CD4-positive, alpha-beta T cell (primary cell): ENCODE results near the gene FOXD4L6. TPM values are rescaled to one million over a fixed set of nuclear protein-coding genes. Genes with fewer than 3 reads are reported as not detected.
"Not testable (repeated sequence)": the region's sequence is repeated elsewhere in the genome, so short reads cannot be mapped to it uniquely, and the experiment has no call there.

Experiments used
- ATAC-seq: fragments of 200-7000 bp; cut with Tn5 transposase; one replicate; pipeline ENCODE4 v1.10.0; 2022; ENCODE audit warnings: mild to moderate bottlenecking; ENCODE audit not compliant: poor library complexity
- CTCF ChIA-PET: fragments of 350-600 bp; sonication (Branson Sonifier 250); formaldehyde crosslinking; loops from one replicate; lab custom pipeline; 2021; ENCODE audit warnings: antibody characterized with exemption, inconsistent platforms; lab: Charles Lee
- POLR2A ChIA-PET: fragments of 350-600 bp; sonication (Branson Sonifier 250); formaldehyde crosslinking; loops from one replicate; lab custom pipeline; 2021; ENCODE audit warnings: antibody characterized with exemption, inconsistent platforms; lab: Charles Lee
- DNase-seq, 14 experiments: peaks; one replicate each; pipeline ENCODE4 v3.0.0-alpha.2; 2013 to 2020; ENCODE audit warnings: mixed read lengths in 2 of 14
- H3K27ac ChIP-seq, 2 donors: one replicate each; pipeline versions ENCODE4 v1.5.1 to v1.7.0; 2013; ENCODE audit warnings: low read length in 2 of 2, low read depth in 1 of 2, mild to moderate bottlenecking in 1 of 2
- H3K27me3 ChIP-seq, 2 experiments: 1 replicate in 1 of 2; 2 replicates in 1 of 2; pipeline versions ENCODE4 v1.6.1 to v1.7.0; 2013; ENCODE audit warnings: low read length in 2 of 2, control low read depth in 1 of 2, mild to moderate bottlenecking in 1 of 2, moderate library complexity in 1 of 2; ENCODE audit not compliant: insufficient read depth in 2 of 2, control insufficient read depth in 1 of 2
- H3K36me3 ChIP-seq: one replicate; pipeline ENCODE4 v1.6.1; 2013; ENCODE audit warnings: low read length, control low read depth; ENCODE audit not compliant: insufficient read depth
- H3K4me1 ChIP-seq: one replicate; pipeline ENCODE4 v1.6.1; 2013; ENCODE audit warnings: low read length, control low read depth; ENCODE audit not compliant: insufficient read depth
- H3K4me3 ChIP-seq: one replicate; pipeline ENCODE4 v1.5.1; 2013; ENCODE audit warnings: mild to moderate bottlenecking, low read length, moderate library complexity
- H3K9me3 ChIP-seq, 2 experiments: 1 replicate in 1 of 2; 2 replicates in 1 of 2; pipeline versions ENCODE4 v1.6.1 to v1.7.0; 2013; ENCODE audit warnings: low read length in 2 of 2, mild to moderate bottlenecking in 2 of 2, control low read depth in 1 of 2, moderate library complexity in 1 of 2; ENCODE audit not compliant: control insufficient read depth in 1 of 2, insufficient read depth in 1 of 2
- H3K27ac Mint-ChIP-seq: one replicate; pipeline ENCODE4 v1.8.0; 2020; ENCODE audit warnings: mixed read lengths
- H3K27me3 Mint-ChIP-seq: one replicate; pipeline ENCODE4 v1.8.0; 2021; ENCODE audit warnings: mixed read lengths
- H3K36me3 Mint-ChIP-seq: one replicate; pipeline ENCODE4 v1.8.0; 2021; ENCODE audit warnings: low read depth, mixed read lengths
- H3K4me1 Mint-ChIP-seq: one replicate; pipeline ENCODE4 v1.8.0; 2021; ENCODE audit warnings: low read depth, mixed read lengths
- H3K4me3 Mint-ChIP-seq: one replicate; pipeline ENCODE4 v1.8.0; 2020; ENCODE audit warnings: mild to moderate bottlenecking, mixed read lengths
- H3K9me3 Mint-ChIP-seq: one replicate; pipeline ENCODE4 v1.8.0; 2020; ENCODE audit warnings: mixed read lengths
- intact Hi-C, 2 experiments: fragments of 100-400 bp; cut with DNase I in 1 of 2; cut with micrococcal nuclease in 1 of 2; formaldehyde crosslinking; loops; one replicate each; pipeline versions ENCODE4 v1.15.1 to v1.9.0; 2023 to 2025; cut with DNase I, micrococcal nuclease
- total RNA-seq, 174 experiments: library from RNA in 2 of 174; stranded (reverse) in 2 of 174; gene quantifications; one replicate each; pipeline ENCODE4 v1.2.3 and lab custom pipeline; 2021 to 2026

The FOXD4L6 gene
- total RNA-seq, 2 experiments from 2014 or later, result not detected

GRCh38 chr9:41111414-41111813 lies 17.1 kb downstream of the FOXD4L6 start:
- H3K4me3 Mint-ChIP-seq, ATAC-seq, H3K4me1 ChIP-seq, POLR2A ChIA-PET, H3K9me3 ChIP-seq, H3K27me3 Mint-ChIP-seq, H3K4me1 Mint-ChIP-seq, H3K27ac Mint-ChIP-seq, intact Hi-C loops, CTCF ChIA-PET, H3K27ac ChIP-seq, H3K4me3 ChIP-seq, H3K27me3 ChIP-seq, H3K36me3 ChIP-seq, DNase-seq, H3K36me3 Mint-ChIP-seq, H3K9me3 Mint-ChIP-seq: not testable (repeated sequence)

DNA sequence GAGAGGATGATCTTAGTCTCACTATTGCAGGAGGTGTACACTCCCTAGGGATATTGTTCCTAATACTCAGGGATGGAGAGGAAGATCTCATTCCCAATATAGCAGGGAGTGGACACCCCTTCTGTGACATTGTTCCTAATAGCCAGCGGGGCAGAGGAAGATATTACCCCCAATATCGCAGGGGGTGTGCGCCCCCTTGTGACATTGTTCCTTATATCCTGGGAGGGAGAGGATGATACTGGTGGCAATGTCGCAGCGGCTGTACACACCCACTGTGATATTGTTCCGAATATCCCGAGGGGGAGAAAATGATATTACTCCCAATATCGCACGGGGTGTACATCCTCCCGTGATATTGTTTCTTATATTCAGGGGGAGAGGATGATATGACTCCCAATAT lies 17.6 kb downstream of the FOXD4L6 start:
- H3K36me3 ChIP-seq, H3K4me3 ChIP-seq, H3K27ac Mint-ChIP-seq, POLR2A ChIA-PET, H3K36me3 Mint-ChIP-seq, H3K9me3 ChIP-seq, H3K27ac ChIP-seq, H3K27me3 Mint-ChIP-seq, DNase-seq, H3K4me1 Mint-ChIP-seq, ATAC-seq, H3K4me3 Mint-ChIP-seq, CTCF ChIA-PET, H3K27me3 ChIP-seq, H3K4me1 ChIP-seq, intact Hi-C loops, H3K9me3 Mint-ChIP-seq: not testable (repeated sequence)

GRCh38 chr9:41109253-41109652 lies 19.2 kb downstream of the FOXD4L6 start:
- H3K27me3 Mint-ChIP-seq, intact Hi-C loops, H3K4me1 Mint-ChIP-seq, H3K4me3 ChIP-seq, H3K4me3 Mint-ChIP-seq, H3K9me3 ChIP-seq, H3K27ac ChIP-seq, H3K36me3 Mint-ChIP-seq, POLR2A ChIA-PET, H3K36me3 ChIP-seq, CTCF ChIA-PET, H3K4me1 ChIP-seq, H3K27ac Mint-ChIP-seq, H3K27me3 ChIP-seq, H3K9me3 Mint-ChIP-seq: not testable (repeated sequence)
- ATAC-seq (peak; percentile 26), DNase-seq (peak in 1 of 14 experiments; percentile 13)

DNA sequence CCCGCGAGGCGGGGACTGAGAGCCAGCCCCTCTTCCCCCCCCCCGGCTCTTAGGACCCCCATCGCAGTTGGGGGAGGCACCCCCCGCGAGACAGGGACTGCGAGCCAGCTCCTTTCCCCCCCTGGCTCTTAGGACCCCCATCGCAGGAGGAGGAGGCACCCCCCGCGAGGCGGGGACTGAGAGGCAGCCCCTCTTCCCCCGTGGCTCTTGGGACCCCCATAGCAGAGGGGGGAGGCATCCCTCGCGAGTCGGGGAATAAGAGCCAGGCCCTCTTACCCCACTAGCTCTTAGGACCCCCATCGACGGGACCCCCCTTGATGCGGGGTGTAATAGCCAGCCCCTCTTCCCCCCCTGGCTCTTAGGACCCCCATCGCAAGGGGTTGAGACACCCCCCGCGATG lies 19.7 kb downstream of the FOXD4L6 start:
- ATAC-seq, H3K4me1 ChIP-seq, H3K36me3 ChIP-seq, H3K27me3 Mint-ChIP-seq, H3K9me3 Mint-ChIP-seq, H3K4me3 ChIP-seq, H3K36me3 Mint-ChIP-seq, H3K9me3 ChIP-seq, POLR2A ChIA-PET, H3K4me3 Mint-ChIP-seq, DNase-seq, H3K27me3 ChIP-seq, H3K27ac ChIP-seq, CTCF ChIA-PET, intact Hi-C loops, H3K4me1 Mint-ChIP-seq, H3K27ac Mint-ChIP-seq: not testable (repeated sequence)

- H3K4me3 Mint-ChIP-seq, intact Hi-C loops, POLR2A ChIA-PET, H3K4me3 ChIP-seq, H3K27me3 Mint-ChIP-seq, H3K4me1 Mint-ChIP-seq, H3K4me1 ChIP-seq, H3K27ac ChIP-seq, H3K9me3 Mint-ChIP-seq, CTCF ChIA-PET, DNase-seq, ATAC-seq, H3K27ac Mint-ChIP-seq, H3K36me3 Mint-ChIP-seq, H3K9me3 ChIP-seq, H3K27me3 ChIP-seq, H3K36me3 ChIP-seq: not testable (repeated sequence)
Measured at GRCh38 chr9:41106472-41107116, 21.9 kb downstream of the FOXD4L6 start.

GRCh38 chr9:41105557-41106253 lies 22.8 kb downstream of the FOXD4L6 start:
- H3K4me3 ChIP-seq, H3K27me3 ChIP-seq, H3K27me3 Mint-ChIP-seq, ATAC-seq, H3K4me1 Mint-ChIP-seq, intact Hi-C loops, POLR2A ChIA-PET, H3K4me3 Mint-ChIP-seq, DNase-seq, H3K27ac ChIP-seq, CTCF ChIA-PET, H3K27ac Mint-ChIP-seq, H3K9me3 Mint-ChIP-seq, H3K36me3 Mint-ChIP-seq, H3K9me3 ChIP-seq, H3K4me1 ChIP-seq, H3K36me3 ChIP-seq: not testable (repeated sequence)

GRCh38 chr9:41104542-41104941 lies 23.9 kb downstream of the FOXD4L6 start:
- H3K27ac ChIP-seq, POLR2A ChIA-PET, H3K9me3 Mint-ChIP-seq, intact Hi-C loops, H3K36me3 Mint-ChIP-seq, H3K27me3 Mint-ChIP-seq, H3K27ac Mint-ChIP-seq, ATAC-seq, H3K4me3 Mint-ChIP-seq, H3K4me3 ChIP-seq, H3K36me3 ChIP-seq, H3K4me1 ChIP-seq, H3K9me3 ChIP-seq, DNase-seq, CTCF ChIA-PET, H3K4me1 Mint-ChIP-seq, H3K27me3 ChIP-seq: not testable (repeated sequence)
